HEK293 (cell line): ENCODE measurements around the gene TIMM10.

Experiments
- ATF2 ChIP-seq: fragments of 450-650 bp; formaldehyde crosslinking; IDR thresholded peaks from 2 replicates; pipeline ENCODE4 v1.5.1; 2016; ENCODE audit warnings: missing biosample characterization, missing genetic modification characterization, low read depth
- HOXD13 ChIP-seq: sonication (generic); formaldehyde crosslinking; IDR thresholded peaks from 2 replicates; pipeline ENCODE4 v1.8.0; 2022; ENCODE audit warnings: missing genetic modification reagents, borderline replicate concordance
- REST ChIP-seq: fragments of 450-650 bp; formaldehyde crosslinking; IDR thresholded peaks from 2 replicates; pipeline ENCODE4 v1.5.1; 2016; ENCODE audit warnings: missing biosample characterization, missing genetic modification characterization
- SP3 ChIP-seq: fragments of 450-650 bp; formaldehyde crosslinking; IDR thresholded peaks from 2 replicates; pipeline ENCODE4 v1.5.1; 2016; ENCODE audit warnings: missing biosample characterization, missing genetic modification characterization
- TRIM28 ChIP-seq: IDR thresholded peaks from 2 replicates; pipeline ENCODE4 v1.6.1; 2011; ENCODE audit warnings: low read length, control low read depth, borderline replicate concordance
- WT1 ChIP-seq: fragments of 450-650 bp; formaldehyde crosslinking; IDR thresholded peaks from 2 replicates; pipeline ENCODE4 v1.5.1; 2016; ENCODE audit warnings: missing biosample characterization, missing genetic modification characterization
- ZBTB10 ChIP-seq: fragments of 450-650 bp; formaldehyde crosslinking; IDR thresholded peaks from 2 replicates; pipeline ENCODE4 v1.5.1; 2016; ENCODE audit warnings: missing biosample characterization, missing genetic modification characterization
- ZBTB8A ChIP-seq: fragments of 450-650 bp; formaldehyde crosslinking; IDR thresholded peaks from 2 replicates; pipeline ENCODE4 v1.5.1; 2016; ENCODE audit warnings: missing biosample characterization, missing genetic modification characterization
- ZNF112 ChIP-seq: fragments of 450-650 bp; formaldehyde crosslinking; IDR thresholded peaks from 2 replicates; pipeline ENCODE4 v1.5.0; 2017; ENCODE audit warnings: missing biosample characterization, missing genetic modification characterization
- ZNF132 ChIP-seq: fragments of 450-650 bp; formaldehyde crosslinking; IDR thresholded peaks from 2 replicates; pipeline ENCODE4 v1.5.1; 2017; ENCODE audit warnings: missing biosample characterization, missing genetic modification characterization, borderline replicate concordance
- ZNF169 ChIP-seq: fragments of 450-650 bp; formaldehyde crosslinking; IDR thresholded peaks from 2 replicates; pipeline ENCODE4 v1.5.1; 2016; ENCODE audit warnings: missing biosample characterization, missing genetic modification characterization
- ZNF239 ChIP-seq: fragments of 450-650 bp; formaldehyde crosslinking; IDR thresholded peaks from 2 replicates; pipeline ENCODE4 v1.5.1; 2016; ENCODE audit warnings: missing biosample characterization, missing genetic modification characterization
- ZNF311 ChIP-seq: fragments of 450-650 bp; formaldehyde crosslinking; IDR thresholded peaks from 2 replicates; pipeline ENCODE4 v1.5.1; 2017; ENCODE audit warnings: missing biosample characterization, missing genetic modification characterization, borderline replicate concordance
- ZNF354C ChIP-seq: fragments of 450-650 bp; formaldehyde crosslinking; IDR thresholded peaks from 2 replicates; pipeline ENCODE4 v1.5.1; 2016; ENCODE audit warnings: missing biosample characterization, missing genetic modification characterization, low read depth, borderline replicate concordance
- ZNF449 ChIP-seq: fragments of 450-650 bp; formaldehyde crosslinking; IDR thresholded peaks from 2 replicates; pipeline ENCODE4 v1.5.1; 2017; ENCODE audit warnings: missing biosample characterization, mild to moderate bottlenecking, missing genetic modification characterization, moderate library complexity
- ZNF513 ChIP-seq: fragments of 450-650 bp; IDR thresholded peaks from 2 replicates; pipeline ENCODE4 v1.5.1; 2018; ENCODE audit warnings: missing biosample characterization, missing genetic modification characterization
- ZNF544 ChIP-seq: fragments of 450-650 bp; formaldehyde crosslinking; IDR thresholded peaks from 2 replicates; pipeline ENCODE4 v1.5.0; 2017; ENCODE audit warnings: missing biosample characterization, missing genetic modification characterization
- ZNF571 ChIP-seq: fragments of 450-650 bp; formaldehyde crosslinking; IDR thresholded peaks from 2 replicates; pipeline ENCODE4 v1.5.0; 2017; ENCODE audit warnings: missing biosample characterization, missing genetic modification characterization
- ZNF621 ChIP-seq: fragments of 450-650 bp; formaldehyde crosslinking; IDR thresholded peaks from 2 replicates; pipeline ENCODE4 v1.5.1; 2017; ENCODE audit warnings: missing biosample characterization, missing genetic modification characterization
- ZNF629 ChIP-seq: fragments of 450-650 bp; formaldehyde crosslinking; IDR thresholded peaks from 2 replicates; pipeline ENCODE4 v1.5.1; 2017; ENCODE audit warnings: missing biosample characterization, missing genetic modification characterization
- ZNF654 ChIP-seq: fragments of 450-650 bp; formaldehyde crosslinking; IDR thresholded peaks from 2 replicates; pipeline ENCODE4 v1.5.1; 2016; ENCODE audit warnings: low read depth, missing biosample characterization, missing genetic modification characterization
- ZNF707 ChIP-seq: fragments of 450-650 bp; formaldehyde crosslinking; IDR thresholded peaks from 2 replicates; pipeline ENCODE4 v1.5.1; 2016; ENCODE audit warnings: missing biosample characterization, missing genetic modification characterization
- ZNF777 ChIP-seq: fragments of 450-650 bp; formaldehyde crosslinking; IDR thresholded peaks from 2 replicates; pipeline ENCODE4 v1.5.1; 2017; ENCODE audit warnings: missing biosample characterization, missing genetic modification characterization, borderline replicate concordance
- ZSCAN18 ChIP-seq: fragments of 450-650 bp; formaldehyde crosslinking; IDR thresholded peaks from 2 replicates; pipeline ENCODE4 v1.5.1; 2016; ENCODE audit warnings: missing biosample characterization, missing genetic modification characterization

Gene TIMM10

GRCh38 chr11:57499413-57499982, 31.1 kb downstream of the TIMM10 start (continued):
- no peak for TF ChIP-seq ZNF571 (tag by site-specific recombination)
- TF ChIP-seq ZNF354C (tag by site-specific recombination) = no peak
- no peak for TF ChIP-seq ZNF239 (tag by site-specific recombination)
- TF ChIP-seq ZNF654 (tag by site-specific recombination) = no peak
- no peak for TF ChIP-seq ZSCAN18 (tag by site-specific recombination)
- 0 out of 2 replicates have a peak, but pooled peaks have one; percentile 16 for TF ChIP-seq ZNF629
- no peak for TF ChIP-seq ZNF311 (tag by site-specific recombination)
- no peak for TF ChIP-seq TRIM28
- TF ChIP-seq ZNF777 = no peak
- no peak for TF ChIP-seq ZBTB10 (tag by site-specific recombination)
- TF ChIP-seq WT1 (tag by site-specific recombination) = peak; percentile 86
- TF ChIP-seq ZNF513 = no peak
- 0 out of 2 replicates have a peak, but pooled peaks have one; percentile 26 for TF ChIP-seq ZBTB8A (tag by site-specific recombination)
- TF ChIP-seq ZNF707 (tag by site-specific recombination) = no peak
- no peak for TF ChIP-seq ZNF544 (tag by site-specific recombination)
- TF ChIP-seq SP3 = peak; percentile 85
- no peak for TF ChIP-seq ZNF112 (tag by site-specific recombination)
- no peak for TF ChIP-seq HOXD13 (CRISPR knock-in tag)
- no peak for TF ChIP-seq ATF2 (tag by site-specific recombination)
- no peak for TF ChIP-seq ZNF621 (tag by site-specific recombination)
- no peak for TF ChIP-seq REST (tag by site-specific recombination)
- no peak for TF ChIP-seq ZNF169 (tag by site-specific recombination)
- no peak for TF ChIP-seq ZNF132
- TF ChIP-seq ZNF449 = no peak
- TF ChIP-seq, all 188 proteins: peak for 23
